ENCODE data around the gene ESM1.

GRCh38 chr5:54956922-54957321, 28.5 kb downstream of the ESM1 start:
- no peak for TF ChIP-seq CTCF (IDR thresholded peaks at IDR 0.05; ENCODE audit: extremely low read depth in 1 of 2, insufficient read depth in 1 of 2, low read depth in 1 of 2, low read length in 2 of 2)
- TF ChIP-seq POLR2A (IDR thresholded peaks at IDR 0.05; ENCODE audit: low read depth, low read length): no peak
- no peak for TF ChIP-seq MYC (IDR thresholded peaks at IDR 0.05; ENCODE audit: low read depth, low read length)
- no peak for TF ChIP-seq MAX (IDR thresholded peaks at IDR 0.05; ENCODE audit: insufficient read depth, insufficient read length)
